CD4-positive, alpha-beta T cell treated with Interleukin-15 for 4 hours (primary cell): ENCODE results near the gene GON4L.
"Not testable (repeated sequence)": the region's sequence is repeated elsewhere in the genome, so short reads cannot be mapped to it uniquely, and the experiment has no call there.

ENCODE experiments used
- DNase-seq: peaks from one replicate; pipeline ENCODE4 v3.0.0-alpha.2; 2020; ENCODE audit warnings: low spot score

The GON4L gene, protein sequence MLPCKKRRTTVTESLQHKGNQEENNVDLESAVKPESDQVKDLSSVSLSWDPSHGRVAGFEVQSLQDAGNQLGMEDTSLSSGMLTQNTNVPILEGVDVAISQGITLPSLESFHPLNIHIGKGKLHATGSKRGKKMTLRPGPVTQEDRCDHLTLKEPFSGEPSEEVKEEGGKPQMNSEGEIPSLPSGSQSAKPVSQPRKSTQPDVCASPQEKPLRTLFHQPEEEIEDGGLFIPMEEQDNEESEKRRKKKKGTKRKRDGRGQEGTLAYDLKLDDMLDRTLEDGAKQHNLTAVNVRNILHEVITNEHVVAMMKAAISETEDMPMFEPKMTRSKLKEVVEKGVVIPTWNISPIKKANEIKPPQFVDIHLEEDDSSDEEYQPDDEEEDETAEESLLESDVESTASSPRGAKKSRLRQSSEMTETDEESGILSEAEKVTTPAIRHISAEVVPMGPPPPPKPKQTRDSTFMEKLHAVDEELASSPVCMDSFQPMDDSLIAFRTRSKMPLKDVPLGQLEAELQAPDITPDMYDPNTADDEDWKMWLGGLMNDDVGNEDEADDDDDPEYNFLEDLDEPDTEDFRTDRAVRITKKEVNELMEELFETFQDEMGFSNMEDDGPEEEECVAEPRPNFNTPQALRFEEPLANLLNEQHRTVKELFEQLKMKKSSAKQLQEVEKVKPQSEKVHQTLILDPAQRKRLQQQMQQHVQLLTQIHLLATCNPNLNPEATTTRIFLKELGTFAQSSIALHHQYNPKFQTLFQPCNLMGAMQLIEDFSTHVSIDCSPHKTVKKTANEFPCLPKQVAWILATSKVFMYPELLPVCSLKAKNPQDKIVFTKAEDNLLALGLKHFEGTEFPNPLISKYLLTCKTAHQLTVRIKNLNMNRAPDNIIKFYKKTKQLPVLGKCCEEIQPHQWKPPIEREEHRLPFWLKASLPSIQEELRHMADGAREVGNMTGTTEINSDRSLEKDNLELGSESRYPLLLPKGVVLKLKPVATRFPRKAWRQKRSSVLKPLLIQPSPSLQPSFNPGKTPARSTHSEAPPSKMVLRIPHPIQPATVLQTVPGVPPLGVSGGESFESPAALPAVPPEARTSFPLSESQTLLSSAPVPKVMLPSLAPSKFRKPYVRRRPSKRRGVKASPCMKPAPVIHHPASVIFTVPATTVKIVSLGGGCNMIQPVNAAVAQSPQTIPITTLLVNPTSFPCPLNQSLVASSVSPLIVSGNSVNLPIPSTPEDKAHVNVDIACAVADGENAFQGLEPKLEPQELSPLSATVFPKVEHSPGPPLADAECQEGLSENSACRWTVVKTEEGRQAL (N-terminal part only)

DNA sequence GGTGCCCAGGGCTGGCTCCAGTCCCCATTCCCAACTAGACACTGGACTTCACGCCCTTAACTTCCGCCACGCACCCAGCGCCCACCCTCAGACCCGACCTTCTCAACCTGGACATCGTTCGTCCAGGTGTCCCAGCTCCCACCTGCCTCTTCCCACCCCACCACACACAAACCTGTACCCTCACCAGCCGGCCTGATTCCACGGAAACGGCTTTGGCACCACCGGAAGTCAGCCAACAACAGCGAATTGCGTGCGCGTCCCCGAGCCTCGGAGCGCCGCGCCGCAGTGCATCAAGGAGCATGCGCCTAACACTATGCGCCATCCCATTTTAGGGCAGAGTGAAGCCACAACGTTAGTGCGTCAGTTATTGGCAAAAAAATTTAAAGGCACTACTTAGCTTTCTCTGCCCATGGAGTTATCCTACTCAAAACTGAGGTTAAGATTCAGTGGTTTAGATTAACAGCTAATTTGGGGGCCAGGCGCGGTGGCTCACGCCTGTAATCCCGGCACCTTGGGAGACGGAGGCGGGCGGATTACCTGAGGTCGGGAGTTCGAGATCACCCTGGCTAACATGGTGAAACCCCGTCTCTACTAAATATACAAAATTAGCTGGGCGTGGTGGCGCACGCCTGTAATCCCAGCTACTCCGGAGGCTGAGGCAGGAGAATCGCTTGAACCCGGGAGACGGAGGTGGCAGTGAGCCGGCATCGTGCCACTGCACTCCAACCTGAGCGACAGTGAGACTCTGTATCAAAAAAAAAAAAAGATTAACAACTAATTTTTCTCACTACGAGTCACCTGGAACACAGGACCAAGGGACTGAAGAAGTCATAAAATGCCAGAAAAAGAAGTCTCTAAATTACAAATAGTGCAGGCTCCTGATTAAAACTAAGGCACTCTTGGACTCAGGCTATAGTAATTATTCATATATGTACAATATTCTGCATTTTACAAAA, at the start of gene GON4L:
GON4L (minus strand) TSS at position 240 of the 956 bp plus-strand sequence. CDS start 3,434 bp downstream, outside the sequence.
- peak; percentile 91 for DNase-seq

DNA sequence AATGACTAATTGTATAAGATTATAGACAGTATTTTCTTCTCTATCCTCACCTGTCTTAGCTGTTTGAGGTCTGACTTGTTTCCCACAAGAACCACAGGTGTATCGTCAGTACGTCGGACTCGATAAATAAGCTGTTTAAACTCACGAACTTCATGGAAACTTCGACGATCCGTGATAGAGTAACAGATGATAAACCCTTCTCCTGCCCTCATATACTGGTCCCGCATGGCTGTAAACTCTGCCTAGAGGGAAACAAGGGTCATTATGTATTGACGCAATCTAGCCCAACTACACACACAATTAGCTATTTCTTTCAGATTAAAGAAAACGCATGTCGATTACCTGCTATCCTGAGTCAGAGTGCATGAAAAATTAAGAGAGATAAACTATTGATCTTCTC, 47.2 kb upstream of the GON4L start:
- DNase-seq, result no peak

DNA sequence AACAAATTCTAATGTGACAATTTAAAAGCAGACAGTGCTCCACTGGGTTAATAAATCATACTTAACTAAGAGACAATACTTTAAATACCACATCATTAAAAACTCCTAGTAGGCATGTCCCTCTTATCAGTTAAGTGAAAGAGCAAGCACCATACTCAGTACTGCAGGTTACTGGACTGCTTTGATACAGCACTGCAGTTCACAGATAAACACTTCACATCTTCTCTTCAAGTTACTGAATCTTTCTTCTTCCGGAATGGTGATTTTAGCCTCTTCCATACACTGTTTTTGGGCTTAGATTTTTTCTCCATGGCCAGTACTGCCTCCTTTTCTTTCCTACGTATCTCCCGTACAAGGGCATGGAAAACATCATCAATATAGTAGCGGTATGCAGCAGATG, 43.1 kb upstream of the GON4L start:
- DNase-seq, result no peak

DNA sequence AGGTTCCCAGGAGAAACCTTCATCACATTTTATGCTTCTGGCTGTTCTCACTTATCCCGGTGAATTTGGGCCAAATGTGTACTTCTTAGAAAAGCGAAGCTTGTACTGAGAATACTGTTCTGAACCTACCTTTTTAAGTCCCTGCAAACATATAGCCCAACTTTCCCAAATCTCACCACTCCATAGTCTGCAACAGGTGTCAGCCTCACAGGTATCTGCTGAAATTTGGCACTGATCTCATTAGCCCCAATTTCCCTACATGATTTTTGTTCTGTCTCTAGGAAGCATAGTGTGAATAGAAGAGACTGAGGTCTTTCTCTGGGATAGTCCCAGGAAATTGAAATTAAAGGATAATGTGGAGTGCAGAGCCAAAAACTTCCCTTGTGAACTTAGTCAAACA, 42.7 kb upstream of the GON4L start:
- no peak for DNase-seq

DNA sequence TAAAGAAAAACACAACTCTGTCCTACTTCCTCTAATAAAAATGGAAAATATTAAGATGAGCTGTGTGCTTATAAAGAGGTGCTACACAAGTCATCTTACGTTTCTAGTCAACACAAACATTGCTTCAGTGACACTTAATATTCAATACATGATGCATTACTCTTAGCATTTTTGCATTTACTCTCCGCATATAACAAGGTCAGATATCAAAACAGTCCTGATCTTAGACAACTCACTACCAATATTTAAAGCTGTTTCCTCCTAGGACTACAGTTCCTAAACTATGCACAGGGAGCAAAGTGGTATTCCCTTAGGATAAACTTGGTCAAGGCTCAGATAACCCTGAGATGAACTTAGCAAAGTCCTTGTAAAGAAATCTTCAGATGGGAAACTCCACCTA, 41.9 kb upstream of the GON4L start:
- DNase-seq, result no peak

DNA sequence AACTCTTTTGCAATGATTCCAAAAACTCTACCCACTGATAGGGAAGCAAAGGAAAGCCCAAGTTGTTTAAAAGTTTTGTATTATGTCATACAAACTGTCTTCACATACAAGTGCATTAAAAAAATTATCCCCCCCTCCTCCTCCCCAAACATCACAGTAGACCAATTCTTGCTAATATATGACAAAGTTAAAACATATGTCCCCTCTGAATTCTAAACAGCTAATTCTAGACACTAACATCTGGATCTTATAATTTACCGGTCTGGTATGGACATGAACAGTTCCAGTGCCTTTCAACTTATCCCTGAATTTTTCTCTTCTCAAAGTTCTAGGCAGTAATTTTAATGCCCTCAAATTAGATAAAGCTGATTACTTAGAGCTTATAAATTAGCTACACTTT, 40.7 kb upstream of the GON4L start:
- DNase-seq, result no peak

DNA sequence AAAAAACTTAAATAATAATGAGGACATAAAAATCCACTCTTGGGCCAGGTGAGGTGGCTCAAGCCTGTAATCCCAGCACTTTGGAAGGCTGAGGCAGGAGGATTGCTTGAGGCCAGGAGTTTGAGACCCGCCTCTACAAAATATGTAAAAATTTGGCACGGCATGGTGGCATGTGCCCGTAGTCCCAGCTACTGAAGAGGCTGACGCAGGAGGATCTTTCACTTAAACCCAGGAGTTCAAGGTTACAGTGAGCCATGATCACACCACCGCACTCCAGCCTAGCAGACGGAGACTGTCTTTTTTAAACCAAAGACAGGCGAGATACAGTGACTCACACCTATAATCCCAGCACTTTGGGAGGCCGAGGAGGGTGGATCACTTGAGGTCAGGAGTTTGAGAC, 39.5 kb upstream of the GON4L start:
- DNase-seq, result not testable (repeated sequence)

DNA sequence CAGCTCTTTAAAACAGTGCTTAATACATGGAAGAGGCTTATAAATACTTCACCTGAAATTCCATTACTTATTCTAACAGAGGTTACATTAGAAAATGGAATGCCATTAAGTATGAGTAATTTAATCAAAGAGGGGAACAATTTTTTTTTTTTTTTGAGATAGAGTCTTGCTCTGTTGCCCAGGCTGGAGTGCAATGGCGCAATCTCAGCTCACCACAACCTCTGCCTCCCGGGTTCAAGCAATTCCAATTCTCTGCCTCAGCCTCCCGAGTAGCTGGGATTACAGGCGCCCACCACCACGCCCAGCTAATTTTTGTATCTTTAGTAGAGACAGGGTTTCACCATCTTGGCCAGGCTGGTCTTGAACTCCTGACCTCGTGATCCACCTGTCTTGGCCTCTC, 38.6 kb upstream of the GON4L start:
- DNase-seq, result not testable (repeated sequence)

DNA sequence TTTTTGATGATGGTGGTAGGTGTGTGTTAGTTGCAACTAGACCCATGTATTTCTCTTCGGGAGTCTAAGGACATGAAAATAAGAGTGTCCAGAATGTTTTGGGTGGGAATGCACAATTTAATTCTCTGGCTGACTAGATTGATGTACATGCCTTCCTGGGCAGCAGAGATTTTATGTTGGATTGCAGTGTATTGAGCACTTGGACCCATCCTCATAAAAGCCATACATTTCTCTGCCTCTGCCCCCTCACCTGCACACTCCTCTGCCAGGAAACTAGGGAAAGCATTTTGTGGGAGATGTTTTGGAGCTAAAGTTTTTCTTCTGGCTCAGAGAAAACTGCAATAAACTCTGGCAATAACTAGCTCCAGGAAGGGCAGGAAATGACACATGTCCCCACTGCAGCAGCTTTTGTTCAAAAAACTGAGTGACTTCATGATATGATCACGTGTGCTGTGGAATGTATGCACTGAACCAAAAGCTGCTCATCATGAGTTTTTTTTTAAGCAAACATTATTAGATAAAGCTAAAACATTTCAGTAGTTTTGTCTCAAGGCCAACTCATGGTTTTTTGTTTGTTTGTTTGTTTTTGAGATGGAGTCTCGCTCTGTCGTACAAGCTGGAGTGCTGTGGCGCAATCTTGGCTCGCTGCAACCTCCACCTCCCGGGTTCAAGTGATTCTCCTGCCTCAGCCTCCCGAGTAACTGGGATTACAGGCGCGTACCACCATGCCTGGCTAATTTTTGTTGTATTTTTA, 36.6 kb upstream of the GON4L start:
- DNase-seq, result peak; percentile 38

DNA sequence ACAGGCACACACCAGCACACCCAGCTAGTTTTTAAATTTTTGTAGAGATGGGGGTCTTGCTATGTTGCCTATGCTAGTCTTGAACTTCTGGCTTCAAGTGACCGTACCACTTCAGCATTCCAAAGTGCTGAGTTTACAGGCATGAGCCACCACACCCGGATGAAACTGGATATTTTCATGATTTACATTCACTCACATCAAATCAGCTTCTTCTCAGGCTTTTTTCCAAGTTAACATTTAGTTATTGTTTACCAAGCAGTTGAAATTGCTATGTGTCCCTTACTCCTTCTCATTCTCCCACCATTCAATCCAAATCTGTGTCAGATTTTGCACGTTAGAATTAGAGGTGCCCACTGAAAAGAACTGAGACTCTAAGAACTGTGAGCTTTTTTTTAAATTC, 35.8 kb upstream of the GON4L start:
- DNase-seq, result no peak

DNA sequence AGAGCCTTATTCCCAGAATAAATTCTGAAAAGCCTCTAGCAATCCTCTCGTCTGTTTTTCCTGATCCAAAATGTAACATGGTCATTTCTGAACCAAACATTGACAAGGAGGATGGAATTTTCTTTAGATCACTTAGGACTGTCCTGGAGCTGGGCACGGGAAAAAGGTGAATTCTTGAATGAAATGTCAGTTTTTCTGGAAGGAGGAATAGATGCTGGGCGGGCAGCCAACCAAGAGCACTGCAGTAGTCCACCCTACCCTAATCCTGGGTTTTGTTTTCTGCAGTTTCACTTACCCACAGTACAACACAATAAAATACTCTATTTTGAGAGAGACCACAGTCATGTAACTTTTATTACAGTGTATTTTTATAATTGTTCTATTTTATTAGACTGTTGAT, 33.2 kb upstream of the GON4L start:
- DNase-seq, result no peak

DNA sequence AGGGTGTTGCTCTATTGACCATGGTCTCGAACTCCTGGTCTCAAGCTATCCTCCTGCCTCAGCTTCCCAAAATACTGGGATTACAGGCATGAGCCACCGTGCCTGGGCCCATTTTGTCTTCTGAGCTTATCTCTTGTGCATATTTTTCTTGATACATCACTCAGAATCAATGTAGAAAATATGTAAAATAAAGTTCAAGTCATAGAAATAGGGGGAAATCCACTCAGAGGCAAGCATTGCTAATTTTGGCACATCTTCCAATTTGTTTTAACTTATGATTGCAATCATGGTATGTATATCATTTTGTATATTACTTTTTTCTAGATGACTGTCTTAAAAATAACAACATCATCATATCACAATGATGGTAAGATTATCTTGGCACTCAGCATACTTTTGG, 32.6 kb upstream of the GON4L start:
- no peak for DNase-seq

DNA sequence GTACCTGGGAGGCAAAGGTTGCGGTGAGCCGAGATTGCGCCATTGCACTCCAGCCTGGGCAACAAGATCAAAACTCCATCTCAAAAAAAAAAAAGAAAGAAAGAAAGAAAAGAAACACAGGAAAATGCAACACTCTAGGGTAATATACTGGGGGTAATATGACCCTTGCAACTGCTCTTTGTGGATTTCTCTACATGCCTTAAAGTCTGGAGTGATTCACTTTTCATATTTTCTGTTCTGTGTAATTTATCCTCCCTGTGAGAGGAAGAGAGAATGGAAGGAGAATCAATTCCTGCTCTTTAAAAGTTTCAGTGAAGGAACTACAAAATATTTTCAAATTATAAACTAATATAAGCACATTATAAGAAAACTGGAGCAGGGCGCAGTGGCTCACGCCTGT, 31.5 kb upstream of the GON4L start:
- DNase-seq, result no peak

DNA sequence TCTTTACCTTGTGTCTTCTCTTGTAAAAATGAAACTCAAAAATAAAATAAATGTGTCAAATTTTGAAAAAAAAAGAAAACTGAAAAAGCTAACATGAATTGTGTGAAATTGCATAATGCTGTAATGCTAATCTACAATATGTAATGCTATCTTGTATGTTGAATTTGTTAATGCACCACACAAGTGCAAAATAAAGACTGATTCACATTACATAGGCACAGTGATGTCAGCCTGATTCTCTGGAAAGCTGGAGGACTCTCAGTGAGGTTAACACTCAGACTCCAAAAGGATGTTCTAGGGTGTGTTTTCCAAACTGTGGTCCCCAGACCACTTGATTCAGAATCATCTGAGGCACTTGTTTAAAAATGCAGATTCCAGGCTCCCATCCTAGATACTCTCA, 28.0 kb upstream of the GON4L start:
- DNase-seq, result no peak

DNA sequence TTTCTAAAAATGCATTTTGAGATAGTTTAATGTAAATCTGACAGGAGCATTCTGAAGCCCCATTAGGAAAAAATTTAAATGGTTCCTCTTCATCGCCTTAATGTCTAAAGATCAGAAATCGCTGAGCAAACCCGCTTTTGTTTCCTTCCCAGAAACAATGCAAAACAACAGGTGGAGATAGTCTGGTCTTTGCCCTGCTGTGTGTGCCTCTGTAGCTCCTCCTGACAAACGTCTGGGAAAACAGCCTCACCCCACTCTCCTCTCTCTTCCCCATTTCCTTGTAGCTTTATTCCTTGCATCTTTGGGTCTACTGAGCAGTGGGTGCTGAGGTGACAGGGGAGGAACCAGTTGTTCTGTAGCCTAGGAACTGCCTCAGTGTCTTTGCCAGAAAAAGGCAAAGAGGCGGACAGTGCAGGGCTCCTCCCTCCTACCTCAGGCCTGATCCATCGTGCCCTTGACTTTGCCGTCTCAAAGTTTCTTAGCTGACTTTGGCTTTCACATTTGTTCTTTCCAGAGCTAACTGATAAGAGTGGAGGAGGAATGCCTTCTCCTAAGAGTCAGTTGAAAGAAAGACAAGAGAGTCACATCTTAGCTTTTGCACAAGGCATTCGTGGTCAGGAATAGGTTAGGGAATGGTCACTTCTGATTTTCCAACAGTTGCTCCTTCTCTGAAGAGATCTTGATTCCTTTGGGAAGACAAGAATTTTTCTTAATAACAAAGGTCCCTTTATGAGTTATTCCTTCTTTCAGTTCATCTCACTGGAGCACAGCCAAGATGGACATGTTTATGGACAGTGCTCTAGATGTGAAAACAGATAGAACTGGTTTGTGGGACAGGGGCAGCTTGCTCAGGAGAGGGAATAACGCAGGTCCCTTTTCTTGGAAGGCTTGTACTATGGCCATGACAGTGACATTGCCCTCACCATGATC, 27.3 kb upstream of the GON4L start:
- no peak for DNase-seq

DNA sequence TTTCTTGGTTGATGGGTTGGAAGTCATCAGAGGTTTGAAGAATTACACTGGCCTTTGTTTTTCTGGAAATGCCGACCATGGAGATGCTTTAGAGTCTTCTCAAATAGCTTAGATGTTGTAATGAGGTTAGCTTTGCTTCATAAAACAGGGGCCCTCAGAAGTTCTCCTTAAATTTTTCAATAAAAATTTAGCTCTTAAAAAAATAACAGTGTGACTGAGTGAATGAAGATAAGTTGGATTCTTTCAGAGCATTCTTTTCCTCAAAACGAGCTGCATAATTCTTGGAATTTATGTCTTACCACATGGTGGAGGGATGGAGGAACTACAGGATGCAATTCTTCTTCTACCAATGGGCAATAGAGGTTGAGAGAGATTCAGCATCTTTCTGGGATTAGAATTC, 25.8 kb upstream of the GON4L start:
- DNase-seq, result no peak

DNA sequence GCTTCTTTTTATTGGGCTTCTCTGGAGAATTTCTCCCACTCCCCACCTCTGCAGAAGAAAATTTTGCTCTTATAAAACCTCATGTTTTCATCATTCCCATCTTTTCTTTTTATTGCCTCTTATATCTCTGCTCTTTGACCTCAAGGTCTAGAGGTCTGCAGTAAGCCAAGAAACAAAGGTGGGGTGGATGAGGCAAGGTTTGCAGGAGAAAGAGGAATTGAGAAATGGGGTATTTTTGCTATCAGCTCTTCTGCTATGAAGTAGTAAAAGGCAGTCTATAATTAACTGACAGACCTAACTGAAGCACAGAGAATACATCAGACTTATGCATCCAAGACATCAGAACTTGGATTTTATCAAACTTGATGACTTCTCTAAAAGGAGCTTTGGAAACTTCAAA, 25.2 kb upstream of the GON4L start:
- no peak for DNase-seq

DNA sequence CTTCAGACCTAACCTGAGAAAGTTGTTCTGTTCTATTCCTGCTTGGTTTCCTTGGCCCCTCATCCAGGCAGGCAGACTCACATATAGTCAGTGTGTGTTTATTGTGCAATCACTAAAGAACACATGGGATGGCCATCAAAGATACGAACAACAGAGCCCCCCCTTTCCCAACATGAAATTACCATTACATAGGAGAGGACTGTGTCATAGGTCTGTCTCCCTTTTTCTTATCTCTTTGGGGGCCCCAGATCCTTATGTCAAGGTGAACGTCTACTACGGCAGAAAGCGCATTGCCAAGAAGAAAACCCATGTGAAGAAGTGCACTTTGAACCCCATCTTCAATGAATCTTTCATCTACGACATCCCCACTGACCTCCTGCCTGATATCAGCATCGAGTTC, 23.9 kb upstream of the GON4L start:
- DNase-seq, result no peak

DNA sequence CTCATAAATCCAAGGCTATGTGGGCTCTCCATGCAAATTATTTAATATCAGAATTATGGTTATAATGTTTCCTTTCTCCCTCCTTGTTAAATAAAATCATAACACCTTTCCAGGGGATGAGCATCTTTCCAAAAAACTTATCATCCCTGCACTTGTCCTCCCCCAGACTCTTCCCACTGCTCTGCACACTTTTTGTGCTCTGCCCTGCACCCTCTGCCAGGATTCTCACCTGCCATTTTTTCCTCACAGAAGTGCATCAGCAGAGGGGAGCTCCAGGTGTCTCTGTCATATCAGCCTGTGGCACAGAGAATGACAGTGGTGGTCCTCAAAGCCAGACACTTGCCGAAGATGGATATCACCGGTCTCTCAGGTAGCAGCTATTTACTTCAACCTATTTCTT, 23.2 kb upstream of the GON4L start:
- no peak for DNase-seq
